Spleen (tissue), 7 donors: Measurements from ENCODE around the gene EVL.

ENCODE experiments used
- CTCF ChIP-seq, 11 experiments: fragments of 200-600 bp in 7 of 11; fragments of 450-650 bp in 4 of 11; sonication (generic) in 4 of 11; IDR thresholded peaks in 8 of 11; conservative IDR thresholded peaks in 3 of 11; 1 replicate in 7 of 11; 2 replicates in 4 of 11; pipeline versions ENCODE4 v1.4.0 to v1.8.0; 2016 to 2021; ENCODE audit warnings: antibody characterized with exemption in 11 of 11, inconsistent platforms in 4 of 11, mild to moderate bottlenecking in 1 of 11
- POLR2AphosphoS5 ChIP-seq, 3 donors: sonication (generic); formaldehyde crosslinking; IDR thresholded peaks; one replicate each; pipeline ENCODE4 v1.5.1; 2017; ENCODE audit warnings: antibody characterized with exemption in 3 of 3
- donor health status: DM: no; HTN: no; CAD: no; lungs with moderate emphysema.
- donor health status: DM: no; HTN: no; CAD: no.
- donor health status: DM: no; HTN: no; CAD: no.

GRCh38 chr14:100119251-100119650 is 54.0 kb downstream of the EVL start:
- TF ChIP-seq POLR2AphosphoS5 (IDR thresholded peaks at IDR 0.05) = peak in 1 of 3 donors; percentile 21
- TF ChIP-seq CTCF (IDR thresholded peaks at IDR 0.05 in 8 of 11, conservative IDR thresholded peaks at IDR 0.05 in 3 of 11) = no peak
